K562 (cell line): ENCODE results near the gene SRD5A1. TPM values are rescaled to one million over a fixed set of nuclear protein-coding genes. Genes with fewer than 3 reads are reported as not detected.

Experiments used
- ATAC-seq: fragments of 200-7000 bp; cut with Tn5 transposase; 3 replicates; pipeline ENCODE4 v1.9.1; 2020; ENCODE audit warnings: moderate library complexity
- BruUV-seq: library from RNA; stranded (reverse); fragments of 400-500 nt; replicated peaks from 2 replicates; lab custom pipeline; 2021; lab: Mats Ljungman, UMichigan
- CTCF ChIA-PET: fragments of 300-600 bp; formaldehyde crosslinking; extraction: SDS; loops from one replicate; lab custom pipeline; 2021; ENCODE audit warnings: low intra/inter-chr PET ratio; lab: Yijun Ruan, JAX
- POLR2A ChIA-PET: fragments of 300-600, 350-650 bp; sonication (Branson Sonifier 250); formaldehyde crosslinking; extraction: SDS; loops from one replicate; lab custom pipeline; 2021; ENCODE audit warnings: antibody characterized with exemption, inconsistent platforms; lab: Yijun Ruan, JAX
- DNase-seq, 4 experiments: peaks; one replicate each; pipeline versions ENCODE4 v3.0.0 to v3.0.0-alpha.2; 2011 to 2018; ENCODE audit warnings: low spot score in 3 of 4, mixed read lengths in 3 of 4; ENCODE audit errors: extremely low read depth in 1 of 4
- FAIRE-seq: peaks from 2 replicates; lab custom pipeline; 2011; peaks lifted over from hg19 to GRCh38; lab: Jason Lieb, UNC
- H2AFZ ChIP-seq: 2 replicates; pipeline ENCODE4 v1.6.0; 2011; ENCODE audit warnings: low read depth, low read length, control low read depth, inconsistent platforms
- H3K27ac ChIP-seq: fragments of 200-600 bp; 3 replicates; pipeline ENCODE4 v1.8.0; 2011; ENCODE audit warnings: low read depth, mild to moderate bottlenecking, control low read depth, inconsistent platforms, low read length, moderate library complexity, mixed read lengths; ENCODE audit errors: extremely low read depth
- H3K27me3 ChIP-seq, 2 experiments: fragments of 300-600 bp in 1 of 2; 2 replicates in 1 of 2; 3 replicates in 1 of 2; pipeline versions ENCODE4 v1.6.0 to v1.8.0; 2011; ENCODE audit warnings: inconsistent platforms in 2 of 2, low read length in 2 of 2, mild to moderate bottlenecking in 1 of 2, mixed read lengths in 1 of 2, moderate library complexity in 1 of 2; ENCODE audit not compliant: control insufficient read depth in 2 of 2, insufficient read depth in 2 of 2
- H3K36me3 ChIP-seq: fragments of 300-600 bp; 3 replicates; pipeline ENCODE4 v1.8.0; 2011; ENCODE audit warnings: mild to moderate bottlenecking, low read length, inconsistent platforms; ENCODE audit not compliant: control insufficient read depth, insufficient read depth
- H3K4me1 ChIP-seq, 2 experiments: fragments of 200-600 bp in 1 of 2; replicated peaks in 1 of 2; 2 replicates in 1 of 2; 3 replicates in 1 of 2; pipeline versions ENCODE4 v1.5.1 to v1.8.0; 2011; ENCODE audit warnings: inconsistent platforms in 2 of 2, low read length in 2 of 2, mild to moderate bottlenecking in 1 of 2, mixed read lengths in 1 of 2, moderate library complexity in 1 of 2; ENCODE audit not compliant: control insufficient read depth in 2 of 2, insufficient read depth in 2 of 2
- H3K4me2 ChIP-seq: 2 replicates; pipeline ENCODE4 v1.6.1; 2011; ENCODE audit warnings: low read length, control low read depth, inconsistent platforms, mixed read lengths; ENCODE audit not compliant: insufficient read depth
- H3K4me3 ChIP-seq: fragments of 200-600 bp; sonication (generic), shearing (Covaris generic); 2 replicates; pipeline ENCODE4 v1.5.1; 2016; ENCODE audit warnings: control low read depth, inconsistent platforms
- H3K79me2 ChIP-seq: fragments of 200-600 bp; 3 replicates; pipeline ENCODE4 v1.8.0; 2011; ENCODE audit warnings: low read length, inconsistent platforms; ENCODE audit not compliant: control insufficient read depth, insufficient read depth
- H3K9ac ChIP-seq, 2 experiments: 2 replicates each; pipeline versions ENCODE4 v1.6.0 to v1.6.1; 2011; ENCODE audit warnings: low read depth in 2 of 2, low read length in 2 of 2, control low read depth in 1 of 2, inconsistent platforms in 1 of 2, mild to moderate bottlenecking in 1 of 2, mixed read lengths in 1 of 2; ENCODE audit not compliant: insufficient read depth in 1 of 2
- H3K9me1 ChIP-seq: one replicate; pipeline ENCODE4 v1.6.0; 2011; ENCODE audit warnings: inconsistent platforms, mild to moderate bottlenecking, low read length, moderate library complexity; ENCODE audit not compliant: control insufficient read depth, insufficient read depth
- H3K9me3 ChIP-seq: replicated peaks from 2 replicates; pipeline ENCODE4 v1.5.1; 2011; ENCODE audit warnings: low read depth, low read length, inconsistent platforms; ENCODE audit not compliant: control insufficient read depth, insufficient read depth
- H4K20me1 ChIP-seq: replicated peaks from 2 replicates; pipeline ENCODE4 v1.6.1; 2011; ENCODE audit warnings: low read length, inconsistent platforms, mixed read lengths; ENCODE audit not compliant: control insufficient read depth, insufficient read depth
- CHD2 ChIP-seq: IDR thresholded peaks from 2 replicates; pipeline ENCODE4 v1.6.1; 2011; ENCODE audit warnings: low read depth, low read length
- CREB3L1 ChIP-seq: fragments of 450-650 bp; IDR thresholded peaks from 2 replicates; pipeline ENCODE4 v1.6.1; 2014; ENCODE audit warnings: low read depth, mild to moderate bottlenecking, moderate library complexity, borderline replicate concordance
- GATA2 ChIP-seq: sonication (generic); formaldehyde crosslinking; IDR thresholded peaks from 2 replicates; pipeline ENCODE4 v1.4.0; 2020; ENCODE audit warnings: mild to moderate bottlenecking, missing genetic modification reagents
- GTF2E2 ChIP-seq: fragments of 200-800 bp; sonication (Bioruptor generic); IDR thresholded peaks from 2 replicates; pipeline ENCODE4 v1.6.1; 2016; ENCODE audit warnings: missing genetic modification characterization, missing compliant biosample characterization
- MCM2 ChIP-seq: fragments of 450-650 bp; IDR thresholded peaks from 2 replicates; pipeline ENCODE4 v1.6.1; 2017; ENCODE audit warnings: low read depth, mild to moderate bottlenecking
- NKRF ChIP-seq: fragments of 450-650 bp; IDR thresholded peaks from 2 replicates; pipeline ENCODE4 v1.6.1; 2016; ENCODE audit warnings: borderline replicate concordance
- PHB2 ChIP-seq: fragments of 450-650 bp; IDR thresholded peaks from 2 replicates; pipeline ENCODE4 v1.6.1; 2017; ENCODE audit warnings: low read depth
- SP1 ChIP-seq: sonication (generic); formaldehyde crosslinking; IDR thresholded peaks from 2 replicates; pipeline ENCODE4 v1.8.1; 2022; ENCODE audit warnings: mild to moderate bottlenecking, missing genetic modification reagents
- ZNF184 ChIP-seq: sonication (generic); formaldehyde crosslinking; IDR thresholded peaks from 2 replicates; pipeline ENCODE4 v1.5.0; 2020; ENCODE audit warnings: missing genetic modification reagents
- ZNF23 ChIP-seq: fragments of 250-450 bp; sonication (Bioruptor Pico); IDR thresholded peaks from 2 replicates; pipeline ENCODE4 v1.4.0; 2020; ENCODE audit warnings: mild to moderate bottlenecking
- WGBS: fragments of 100-300 bp; shearing (Covaris generic); methylation state at CpG from one replicate; pipeline ENCODE4 v1.1.6; 2016; ENCODE audit warnings: low coverage, mixed read lengths; ENCODE audit not compliant: insufficient coverage; ENCODE audit errors: missing lambda C conversion rate; 5-methylcytosine and 5-hydroxymethylcytosine counted together
- in situ Hi-C: fragments of 300-500 bp; cut with MboI; formaldehyde crosslinking; loops from 4 replicates; pipeline ENCODE4 v1.15.0; 2018; ENCODE audit warnings: inconsistent platforms, mixed read lengths
- intact Hi-C: fragments of 100-400 bp; cut with micrococcal nuclease; formaldehyde crosslinking; loops from 2 replicates; pipeline ENCODE4 v1.14.2; 2022
- polyA plus RNA-seq, 8 experiments: library from polyadenylated mRNA; depleted of rRNA in 4 of 8; stranded (reverse) in 5 of 8; unstranded in 3 of 8; fragments of >200 nt; fragmentation: Nextera tagmentation in 2 of 8; fragmentation: Illumina TruSeq in 1 of 8; extraction: Ambion mirVana in 2 of 8; extraction: Trizol in 1 of 8; gene quantifications; 2 replicates each; pipeline versions ENCODE4 v1.2.1 to v1.2.3, GENCODE V29; 2011 to 2014; ENCODE audit warnings: inconsistent platforms in 1 of 8, missing spikeins in 1 of 8
- total RNA-seq, 7 experiments: library from RNA; depleted of rRNA in 6 of 7; stranded (reverse); fragments of >200 nt in 6 of 7; fragmentation: Illumina TruSeq in 2 of 7; extraction: Trizol in 2 of 7; gene quantifications; 2 replicates each; pipeline versions ENCODE4 v1.2.1 to v1.2.3, GENCODE V29; 2011 to 2021; ENCODE audit warnings: low replicate concordance in 1 of 7

Gene SRD5A1
- total and polyA plus RNA-seq, 9 of the 15 experiments (the other 6 are each of a cell fraction or from before 2014, with no cell fraction given), result 1.3 to 22.6 (median 8.1) TPM

GRCh38 chr5:6683241-6683640 is 50.0 kb downstream of the SRD5A1 start:
- POLR2A ChIA-PET, result interaction anchor here (1.1 kb wide), 1 partner anchor 10 kb away, joined by 3 read pairs; no protein-coding TSS in a partner anchor
- no peaks in the 10 kb centered on the region for H3K9me3 ChIP-seq
- no peak for ATAC-seq
- no peak overlapping the region for H3K9ac ChIP-seq
- H3K4me2 ChIP-seq, result no peak overlapping the region
- 0 out of 2 replicates have a peak, but pooled peaks cover 2% of the 10 kb centered on the region for H4K20me1 ChIP-seq
- WGBS, result 6% methylated on average over 8 of the region's 8 CpGs
- no peaks in the 10 kb centered on the region; a peak in 2 of 5 replicates for H3K4me1 ChIP-seq
- intact Hi-C loops (no loop called here), in situ Hi-C loops (no loop called here)
- peaks cover 34 to 45% of the 10 kb centered on the region in 2 experiments for H3K27me3 ChIP-seq
- no peaks in the 10 kb centered on the region for H3K9me1 ChIP-seq
- H3K79me2 ChIP-seq, result no peaks in the 10 kb centered on the region
- no peak overlapping the region for H2AFZ ChIP-seq
- CTCF ChIA-PET, result no interaction called here
- FAIRE-seq, result no peak
- no peaks in the 10 kb centered on the region for H3K36me3 ChIP-seq
- no peak overlapping the region for H3K4me3 ChIP-seq
- H3K27ac ChIP-seq, result no peak overlapping the region
- no peak for DNase-seq
- TF ChIP-seq SP1 (CRISPR knock-in tag) (no peak), ZNF23 (CRISPR knock-in tag) (no peak), ZNF184 (no peak), CHD2 (no peak), CREB3L1 (no peak), MCM2 (no peak), PHB2 (no peak), GTF2E2 (tag) (no peak), NKRF (no peak), GATA2 (CRISPR knock-in tag) (no peak)
- BruUV-seq, result no TSS peak
